HL-60 (cell line): ENCODE data around the gene KDM8.

Experiments used
- DNase-seq, 2 experiments: peaks; one replicate each; pipeline ENCODE4 v3.0.0-alpha.2; 2010 to 2020; ENCODE audit warnings: low read depth in 1 of 2, low spot score in 1 of 2
- H3K27ac ChIP-seq: fragments of 250-450 bp; sonication (Bioruptor Pico); replicated peaks from 2 replicates; pipeline ENCODE4 v1.5.1; 2020; ENCODE audit warnings: mild to moderate bottlenecking, moderate library complexity
- H3K27me3 ChIP-seq: fragments of 250-450 bp; sonication (Bioruptor Pico); 2 replicates; pipeline ENCODE4 v1.5.1; 2021; ENCODE audit warnings: mild to moderate bottlenecking, moderate library complexity; ENCODE audit not compliant: insufficient read depth, poor library complexity, severe bottlenecking
- H3K4me3 ChIP-seq: replicated peaks from 2 replicates; pipeline ENCODE4 v1.5.1; 2011; ENCODE audit warnings: mild to moderate bottlenecking, control low read depth, low read length; ENCODE audit not compliant: insufficient read depth
- GABPA ChIP-seq: IDR thresholded peaks from 2 replicates; pipeline ENCODE4 v1.6.1; 2012; ENCODE audit warnings: low read depth
- POLR2AphosphoS5 ChIP-seq: IDR thresholded peaks from 2 replicates; pipeline ENCODE4 v1.6.1; 2012; ENCODE audit warnings: low read depth
- SPI1 ChIP-seq: IDR thresholded peaks from 2 replicates; pipeline ENCODE4 v1.6.1; 2012; ENCODE audit warnings: low read depth, mild to moderate bottlenecking, borderline replicate concordance
- TF ChIP-seq, protein P1 (sequence below): IDR thresholded peaks from one replicate; pipeline ENCODE4 v1.5.1; 2011; ENCODE audit warnings: low read length, control low read depth, inconsistent platforms; ENCODE audit not compliant: insufficient read depth
- TF ChIP-seq, protein P2 (sequence below): IDR thresholded peaks from 2 replicates; pipeline ENCODE4 v1.6.1; 2012; ENCODE audit warnings: low read depth; ENCODE audit not compliant: insufficient replicate concordance

Gene KDM8

DNA sequence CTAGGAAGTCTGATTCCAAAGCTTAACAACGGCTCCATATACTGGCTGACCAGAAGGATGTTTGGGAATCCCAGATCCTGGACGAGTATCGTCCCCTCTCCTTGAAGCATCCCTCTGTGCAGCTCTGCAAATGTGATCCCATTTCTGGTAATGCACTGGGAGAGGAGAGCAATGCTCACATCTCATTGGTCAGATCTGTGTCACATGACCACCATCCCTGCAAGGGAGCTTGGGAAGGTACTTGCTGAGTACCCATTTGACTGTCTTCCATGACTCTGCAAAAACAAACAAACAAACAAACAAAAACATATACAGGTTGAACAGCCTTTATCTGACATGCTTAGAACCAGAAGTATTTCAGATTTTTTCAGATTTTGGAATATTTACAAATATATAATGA is 41.9 kb upstream of the KDM8 start:
- no peak for DNase-seq
- TF ChIP-seq SPI1 (no peak), POLR2AphosphoS5 (no peak)
- TF ChIP-seq, protein P1, sequence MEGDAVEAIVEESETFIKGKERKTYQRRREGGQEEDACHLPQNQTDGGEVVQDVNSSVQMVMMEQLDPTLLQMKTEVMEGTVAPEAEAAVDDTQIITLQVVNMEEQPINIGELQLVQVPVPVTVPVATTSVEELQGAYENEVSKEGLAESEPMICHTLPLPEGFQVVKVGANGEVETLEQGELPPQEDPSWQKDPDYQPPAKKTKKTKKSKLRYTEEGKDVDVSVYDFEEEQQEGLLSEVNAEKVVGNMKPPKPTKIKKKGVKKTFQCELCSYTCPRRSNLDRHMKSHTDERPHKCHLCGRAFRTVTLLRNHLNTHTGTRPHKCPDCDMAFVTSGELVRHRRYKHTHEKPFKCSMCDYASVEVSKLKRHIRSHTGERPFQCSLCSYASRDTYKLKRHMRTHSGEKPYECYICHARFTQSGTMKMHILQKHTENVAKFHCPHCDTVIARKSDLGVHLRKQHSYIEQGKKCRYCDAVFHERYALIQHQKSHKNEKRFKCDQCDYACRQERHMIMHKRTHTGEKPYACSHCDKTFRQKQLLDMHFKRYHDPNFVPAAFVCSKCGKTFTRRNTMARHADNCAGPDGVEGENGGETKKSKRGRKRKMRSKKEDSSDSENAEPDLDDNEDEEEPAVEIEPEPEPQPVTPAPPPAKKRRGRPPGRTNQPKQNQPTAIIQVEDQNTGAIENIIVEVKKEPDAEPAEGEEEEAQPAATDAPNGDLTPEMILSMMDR: no peak
- no peak overlapping the region for H3K4me3 ChIP-seq
- H3K27ac ChIP-seq: no peak overlapping the region
- H3K27me3 ChIP-seq: no peaks in the 10 kb centered on the region

DNA sequence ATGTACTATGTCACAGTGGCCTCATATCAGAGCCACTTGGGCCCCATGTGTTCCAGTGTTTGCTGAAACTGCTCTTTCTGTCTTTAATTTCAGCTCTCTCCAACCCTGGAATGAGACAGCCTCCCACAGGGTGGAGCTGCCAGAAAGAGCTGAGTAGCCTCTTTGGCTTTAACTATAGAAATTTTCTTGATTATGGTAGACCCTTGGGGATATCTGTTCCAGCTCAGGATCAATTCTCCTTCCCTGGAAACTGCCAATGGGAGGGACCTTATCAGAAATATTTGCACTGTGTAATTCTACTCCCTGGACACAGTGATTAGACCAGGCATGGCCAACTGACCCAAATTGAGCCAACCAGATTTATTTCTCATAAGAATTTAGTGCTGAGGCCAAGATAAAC is 39.0 kb upstream of the KDM8 start:
- H3K4me3 ChIP-seq: no peak overlapping the region
- DNase-seq: no peak
- TF ChIP-seq, protein P1: no peak
- no peak for TF ChIP-seq GABPA
- no peak for TF ChIP-seq SPI1
- TF ChIP-seq, protein P2, sequence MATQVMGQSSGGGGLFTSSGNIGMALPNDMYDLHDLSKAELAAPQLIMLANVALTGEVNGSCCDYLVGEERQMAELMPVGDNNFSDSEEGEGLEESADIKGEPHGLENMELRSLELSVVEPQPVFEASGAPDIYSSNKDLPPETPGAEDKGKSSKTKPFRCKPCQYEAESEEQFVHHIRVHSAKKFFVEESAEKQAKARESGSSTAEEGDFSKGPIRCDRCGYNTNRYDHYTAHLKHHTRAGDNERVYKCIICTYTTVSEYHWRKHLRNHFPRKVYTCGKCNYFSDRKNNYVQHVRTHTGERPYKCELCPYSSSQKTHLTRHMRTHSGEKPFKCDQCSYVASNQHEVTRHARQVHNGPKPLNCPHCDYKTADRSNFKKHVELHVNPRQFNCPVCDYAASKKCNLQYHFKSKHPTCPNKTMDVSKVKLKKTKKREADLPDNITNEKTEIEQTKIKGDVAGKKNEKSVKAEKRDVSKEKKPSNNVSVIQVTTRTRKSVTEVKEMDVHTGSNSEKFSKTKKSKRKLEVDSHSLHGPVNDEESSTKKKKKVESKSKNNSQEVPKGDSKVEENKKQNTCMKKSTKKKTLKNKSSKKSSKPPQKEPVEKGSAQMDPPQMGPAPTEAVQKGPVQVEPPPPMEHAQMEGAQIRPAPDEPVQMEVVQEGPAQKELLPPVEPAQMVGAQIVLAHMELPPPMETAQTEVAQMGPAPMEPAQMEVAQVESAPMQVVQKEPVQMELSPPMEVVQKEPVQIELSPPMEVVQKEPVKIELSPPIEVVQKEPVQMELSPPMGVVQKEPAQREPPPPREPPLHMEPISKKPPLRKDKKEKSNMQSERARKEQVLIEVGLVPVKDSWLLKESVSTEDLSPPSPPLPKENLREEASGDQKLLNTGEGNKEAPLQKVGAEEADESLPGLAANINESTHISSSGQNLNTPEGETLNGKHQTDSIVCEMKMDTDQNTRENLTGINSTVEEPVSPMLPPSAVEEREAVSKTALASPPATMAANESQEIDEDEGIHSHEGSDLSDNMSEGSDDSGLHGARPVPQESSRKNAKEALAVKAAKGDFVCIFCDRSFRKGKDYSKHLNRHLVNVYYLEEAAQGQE: no peak
- TF ChIP-seq POLR2AphosphoS5: no peak
- H3K27me3 ChIP-seq: no peaks in the 10 kb centered on the region
- H3K27ac ChIP-seq: no peak overlapping the region

DNA sequence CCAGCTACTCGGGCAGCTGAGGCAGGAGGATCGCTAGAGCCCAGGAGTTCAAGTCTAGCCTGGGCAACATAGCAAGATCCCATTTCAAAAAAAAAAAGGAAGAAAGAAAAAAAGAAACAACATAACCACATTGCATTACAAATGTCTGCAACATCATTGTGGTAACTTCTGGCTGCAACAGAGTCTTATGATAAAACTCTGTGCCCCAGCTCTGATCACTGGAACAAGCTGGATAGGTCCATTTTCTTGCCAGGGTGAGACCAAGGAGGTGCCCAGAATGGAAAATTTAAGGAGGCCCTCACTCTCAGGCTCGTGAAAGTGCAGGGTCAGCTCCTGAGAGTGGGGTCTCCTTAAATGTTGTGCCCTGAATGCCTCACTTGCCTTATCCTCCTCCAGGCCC is 37.8 kb upstream of the KDM8 start:
- Histone ChIP-seq H3K27me3 (no peaks in the 10 kb centered on the region), H3K4me3 (no peak overlapping the region), H3K27ac (no peak overlapping the region)
- no peak for DNase-seq
- TF ChIP-seq, protein P1: no peak
- TF ChIP-seq SPI1 (no peak), POLR2AphosphoS5 (no peak), GABPA (no peak)
- TF ChIP-seq, protein P2: no peak

DNA sequence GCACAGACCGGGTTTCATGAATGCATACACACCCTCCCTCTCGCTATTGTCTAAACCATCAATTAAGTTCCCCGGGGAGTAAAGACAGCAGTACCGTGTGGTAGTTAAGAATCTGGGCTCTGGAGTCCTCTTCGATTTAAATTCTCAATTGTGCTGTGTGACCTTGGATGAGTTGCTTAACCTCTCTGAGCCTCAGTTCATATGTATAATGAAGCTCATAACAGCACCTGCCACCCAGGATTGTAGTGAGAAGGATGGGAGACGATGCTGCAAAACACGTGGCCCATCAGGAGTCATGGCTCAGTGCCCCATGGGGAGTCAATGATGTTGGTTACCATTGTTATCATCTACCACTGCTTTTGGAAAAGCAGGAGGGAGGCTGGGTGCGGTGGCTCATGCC is 34.5 kb upstream of the KDM8 start:
- Histone ChIP-seq H3K27ac (no peak overlapping the region), H3K4me3 (no peak overlapping the region), H3K27me3 (no peaks in the 10 kb centered on the region)
- TF ChIP-seq SPI1 (no peak), GABPA (no peak), POLR2AphosphoS5 (no peak)
- TF ChIP-seq, protein P2: no peak
- TF ChIP-seq, protein P1: no peak
- no peak for DNase-seq
